HL-60 (cell line): ENCODE results near the gene ZNF648.

Experiments
- DNase-seq, 2 experiments: peaks; one replicate each; pipeline ENCODE4 v3.0.0-alpha.2; 2010 to 2020; ENCODE audit warnings: low read depth in 1 of 2, low spot score in 1 of 2
- H3K27ac ChIP-seq: fragments of 250-450 bp; sonication (Bioruptor Pico); replicated peaks from 2 replicates; pipeline ENCODE4 v1.5.1; 2020; ENCODE audit warnings: mild to moderate bottlenecking, moderate library complexity
- H3K27me3 ChIP-seq: fragments of 250-450 bp; sonication (Bioruptor Pico); 2 replicates; pipeline ENCODE4 v1.5.1; 2021; ENCODE audit warnings: mild to moderate bottlenecking, moderate library complexity; ENCODE audit not compliant: insufficient read depth, poor library complexity, severe bottlenecking
- H3K4me3 ChIP-seq: replicated peaks from 2 replicates; pipeline ENCODE4 v1.5.1; 2011; ENCODE audit warnings: mild to moderate bottlenecking, control low read depth, low read length; ENCODE audit not compliant: insufficient read depth
- CTCF ChIP-seq: IDR thresholded peaks from one replicate; pipeline ENCODE4 v1.5.1; 2011; ENCODE audit warnings: low read length, control low read depth, inconsistent platforms; ENCODE audit not compliant: insufficient read depth
- GABPA ChIP-seq: IDR thresholded peaks from 2 replicates; pipeline ENCODE4 v1.6.1; 2012; ENCODE audit warnings: low read depth
- POLR2AphosphoS5 ChIP-seq: IDR thresholded peaks from 2 replicates; pipeline ENCODE4 v1.6.1; 2012; ENCODE audit warnings: low read depth
- REST ChIP-seq: IDR thresholded peaks from 2 replicates; pipeline ENCODE4 v1.6.1; 2012; ENCODE audit warnings: low read depth; ENCODE audit not compliant: insufficient replicate concordance
- SPI1 ChIP-seq: IDR thresholded peaks from 2 replicates; pipeline ENCODE4 v1.6.1; 2012; ENCODE audit warnings: low read depth, mild to moderate bottlenecking, borderline replicate concordance

The ZNF648 gene

GRCh38 chr1:182071924-182072323, 10.4 kb upstream of the ZNF648 start:
- TF ChIP-seq POLR2AphosphoS5 = no peak
- no peak for TF ChIP-seq CTCF
- TF ChIP-seq REST = no peak
- TF ChIP-seq GABPA = no peak
- TF ChIP-seq SPI1 = no peak
- Histone ChIP-seq H3K4me3 (no peak overlapping the region), H3K27me3 (no peaks in the 10 kb centered on the region), H3K27ac (no peak overlapping the region)
- peak; percentile 28 to 56 for DNase-seq

- TF ChIP-seq POLR2AphosphoS5 (no peak), REST (no peak), GABPA (no peak), CTCF (peak; percentile 80)
- Histone ChIP-seq H3K27me3 (no peaks in the 10 kb centered on the region), H3K4me3 (no peak overlapping the region), H3K27ac (no peak overlapping the region)
- DNase-seq = peak in 1 of 2 experiments; percentile 57
Measured at GRCh38 chr1:182069028-182069466, 7.5 kb upstream of the ZNF648 start.

GRCh38 chr1:182066934-182067333, 5.4 kb upstream of the ZNF648 start:
- H3K27me3 ChIP-seq = no peaks in the 10 kb centered on the region
- no peak for DNase-seq
- H3K4me3 ChIP-seq = no peak overlapping the region
- TF ChIP-seq GABPA (no peak), REST (no peak), CTCF (no peak), SPI1 (no peak), POLR2AphosphoS5 (no peak)
- H3K27ac ChIP-seq = no peak overlapping the region
